ENCODE measurements around the gene DNAJB8. TPM values are rescaled to one million over a fixed set of nuclear protein-coding genes. Genes with fewer than 3 reads are reported as not detected.

DNAJB8 gene
- total RNA-seq, 4 donors from 2014 or later: not detected

GRCh38 chr3:128435561-128435960, 31.1 kb downstream of the DNAJB8 start:
- peaks cover 0 to 3% of the 10 kb centered on the region in 2 donors for H3K4me1 ChIP-seq
- H3K36me3 ChIP-seq: no peaks in the 10 kb centered on the region
- no peak for DNase-seq
- no peak overlapping the region for H3K27ac ChIP-seq
- in situ Hi-C loops (cut with MboI; ENCODE audit: low sequenced_read_pairs in 4 of 4) (loop anchor here in 3 of 4 donors (10.0 to 25.0 kb wide), 2 partner anchors 152 to 159 kb away; no protein-coding TSS in a partner anchor), intact Hi-C loops (cut with DNase I; ENCODE audit: low total_unique reads) (loop anchor here (10.0 kb wide), 1 partner anchor 261 kb away; no protein-coding TSS in a partner anchor)
- no peaks in the 10 kb centered on the region for H3K9me3 ChIP-seq
- TF ChIP-seq CTCF (IDR thresholded peaks at IDR 0.05 in 4 of 5, conservative IDR thresholded peaks at IDR 0.05 in 1 of 5) (no peak), POLR2A (IDR thresholded peaks at IDR 0.05) (no peak)
- H3K27me3 ChIP-seq: peaks cover 16 to 36% (median 23%) of the 10 kb centered on the region in 3 donors
- no peak for ATAC-seq
- no peak overlapping the region for H3K4me3 ChIP-seq

GRCh38 chr3:128435058-128435457, 31.6 kb downstream of the DNAJB8 start:
- intact Hi-C loops (cut with DNase I; ENCODE audit: low total_unique reads) (loop anchor here (10.0 kb wide), 1 partner anchor 260 kb away; no protein-coding TSS in a partner anchor), in situ Hi-C loops (cut with MboI; ENCODE audit: low sequenced_read_pairs in 4 of 4) (loop anchor here in 3 of 4 donors (10.0 to 25.0 kb wide), 2 partner anchors 152 to 160 kb away; no protein-coding TSS in a partner anchor)
- TF ChIP-seq POLR2A (IDR thresholded peaks at IDR 0.05) (no peak), CTCF (IDR thresholded peaks at IDR 0.05 in 4 of 5, conservative IDR thresholded peaks at IDR 0.05 in 1 of 5) (no peak)
- peaks cover 0 to 3% of the 10 kb centered on the region in 2 donors for H3K4me1 ChIP-seq
- no peak overlapping the region for H3K4me3 ChIP-seq
- no peak overlapping the region for H3K27ac ChIP-seq
- peaks cover 16 to 36% (median 23%) of the 10 kb centered on the region in 3 donors for H3K27me3 ChIP-seq
- ATAC-seq: no peak
- DNase-seq: no peak
- no peaks in the 10 kb centered on the region for H3K36me3 ChIP-seq
- H3K9me3 ChIP-seq: no peaks in the 10 kb centered on the region

- no peak for ATAC-seq
- H3K36me3 ChIP-seq: no peaks in the 10 kb centered on the region
- no peak for DNase-seq
- H3K4me1 ChIP-seq: peaks cover 0 to 3% of the 10 kb centered on the region in 2 donors
- H3K27me3 ChIP-seq: peaks cover 16 to 36% (median 23%) of the 10 kb centered on the region in 3 donors
- intact Hi-C loops (cut with DNase I; ENCODE audit: low total_unique reads): loop anchor here (10.0 kb wide), 1 partner anchor 260 kb away; no protein-coding TSS in a partner anchor
- no peaks in the 10 kb centered on the region for H3K9me3 ChIP-seq
- H3K27ac ChIP-seq: no peak overlapping the region
- in situ Hi-C loops (cut with MboI; ENCODE audit: low sequenced_read_pairs in 4 of 4): loop anchor here in 3 of 4 donors (10.0 to 25.0 kb wide), 2 partner anchors 153 to 160 kb away; no protein-coding TSS in a partner anchor
- H3K4me3 ChIP-seq: no peak overlapping the region
- no peak for TF ChIP-seq POLR2A (IDR thresholded peaks at IDR 0.05)
Observed at GRCh38 chr3:128434524-128434923, 32.2 kb downstream of the DNAJB8 start.

GRCh38 chr3:128433837-128434165, 32.9 kb downstream of the DNAJB8 start:
- Histone ChIP-seq H3K4me1 (peaks cover 0 to 3% of the 10 kb centered on the region in 2 donors), H3K4me3 (no peak overlapping the region), H3K9me3 (no peaks in the 10 kb centered on the region), H3K27me3 (peaks cover 16 to 36% (median 23%) of the 10 kb centered on the region in 3 donors), H3K36me3 (no peaks in the 10 kb centered on the region), H3K27ac (no peak overlapping the region)
- in situ Hi-C loops (cut with MboI; ENCODE audit: low sequenced_read_pairs in 4 of 4): loop anchor here in 3 of 4 donors (10.0 to 25.0 kb wide), 2 partner anchors 154 to 161 kb away; no protein-coding TSS in a partner anchor
- intact Hi-C loops (cut with DNase I; ENCODE audit: low total_unique reads): loop anchor here (10.0 kb wide), 1 partner anchor 259 kb away; no protein-coding TSS in a partner anchor
- DNase-seq (no peak), ATAC-seq (no peak)
- TF ChIP-seq CTCF (IDR thresholded peaks at IDR 0.05 in 4 of 5, conservative IDR thresholded peaks at IDR 0.05 in 1 of 5): no peak
- no peak for TF ChIP-seq POLR2A (IDR thresholded peaks at IDR 0.05)

GRCh38 chr3:128432971-128433836, 33.5 kb downstream of the DNAJB8 start:
- Histone ChIP-seq H3K4me1 (peaks cover 0 to 3% of the 10 kb centered on the region in 2 donors), H3K36me3 (no peaks in the 10 kb centered on the region), H3K27me3 (peaks cover 16 to 36% (median 23%) of the 10 kb centered on the region in 3 donors), H3K4me3 (peak overlapping the region in 3 of 4 donors; percentile 17 to 38 (median 35)), H3K27ac (no peak overlapping the region), H3K9me3 (no peaks in the 10 kb centered on the region)
- DNase-seq: no peak
- no peak for TF ChIP-seq POLR2A (IDR thresholded peaks at IDR 0.05)
- TF ChIP-seq CTCF (IDR thresholded peaks at IDR 0.05 in 4 of 5, conservative IDR thresholded peaks at IDR 0.05 in 1 of 5): no peak
- intact Hi-C loops (cut with DNase I; ENCODE audit: low total_unique reads) (loop anchor here (10.0 kb wide), 1 partner anchor 258 kb away; no protein-coding TSS in a partner anchor), in situ Hi-C loops (cut with MboI; ENCODE audit: low sequenced_read_pairs in 4 of 4) (loop anchor here in 3 of 4 donors (10.0 to 25.0 kb wide), 2 partner anchors 154 to 162 kb away; no protein-coding TSS in a partner anchor)
- no peak for ATAC-seq
